ENCODE results near the gene IMP4. TPM values are rescaled to one million over a fixed set of nuclear protein-coding genes. Genes with fewer than 3 reads are reported as not detected.

The IMP4 gene
- total and polyA plus RNA-seq, 2 of the 13 experiments (the other 11 are each of a cell fraction or from before 2014, with no cell fraction given) = 142 to 158 TPM

GRCh38 chr2:130336877-130337734 lies 5.6 kb upstream of the IMP4 start (continued):
- TF ChIP-seq MXD4 (CRISPR knock-in tag; IDR thresholded peaks at IDR 0.05) (peak; percentile 34; the same call in 1 of the 2 replicates), ZNF281 (CRISPR knock-in tag; IDR thresholded peaks at IDR 0.05; ENCODE audit: borderline replicate concordance) (peak; percentile 7; the same call in 1 of the 2 replicates), ZFY (CRISPR knock-in tag; IDR thresholded peaks at IDR 0.05) (peak; percentile 50; the same call in 1 of the 2 replicates), ZBTB40 (IDR thresholded peaks at IDR 0.05) (no peak; the same call in 1 of the 2 replicates), ZBTB40 (CRISPR knock-in tag; IDR thresholded peaks at IDR 0.05) (peak; percentile 8; the same call in 1 of the 2 replicates), ZNF784 (CRISPR knock-in tag; IDR thresholded peaks at IDR 0.05; ENCODE audit: borderline replicate concordance) (peak; percentile 94), KLF6 (CRISPR knock-in tag; IDR thresholded peaks at IDR 0.05) (no peak; the same call in none of the 2 replicates), ATF7-NPFF (CRISPR knock-in tag; IDR thresholded peaks at IDR 0.05; ENCODE audit: low read depth) (peak; percentile 77), RBM22 (optimal IDR thresholded peaks at IDR 0.05; ENCODE audit: low read length) (peak; percentile 98), ZNF136 (CRISPR knock-in tag; IDR thresholded peaks at IDR 0.05; ENCODE audit: low read depth) (peak; percentile 94), REXO4 (CRISPR knock-in tag; IDR thresholded peaks at IDR 0.05; ENCODE audit: borderline replicate concordance) (0 out of 2 replicates have a peak, but pooled peaks have one; percentile 53)
- TF ChIP-seq, protein P1, sequence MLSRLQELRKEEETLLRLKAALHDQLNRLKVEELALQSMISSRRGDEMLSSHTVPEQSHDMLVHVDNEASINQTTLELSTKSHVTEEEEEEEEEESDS (CRISPR knock-in tag; IDR thresholded peaks at IDR 0.05; ENCODE audit: borderline replicate concordance) = peak; percentile 91; the same call in 1 of the 2 replicates
- TF ChIP-seq, protein P2, sequence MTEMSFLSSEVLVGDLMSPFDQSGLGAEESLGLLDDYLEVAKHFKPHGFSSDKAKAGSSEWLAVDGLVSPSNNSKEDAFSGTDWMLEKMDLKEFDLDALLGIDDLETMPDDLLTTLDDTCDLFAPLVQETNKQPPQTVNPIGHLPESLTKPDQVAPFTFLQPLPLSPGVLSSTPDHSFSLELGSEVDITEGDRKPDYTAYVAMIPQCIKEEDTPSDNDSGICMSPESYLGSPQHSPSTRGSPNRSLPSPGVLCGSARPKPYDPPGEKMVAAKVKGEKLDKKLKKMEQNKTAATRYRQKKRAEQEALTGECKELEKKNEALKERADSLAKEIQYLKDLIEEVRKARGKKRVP (CRISPR knock-in tag; IDR thresholded peaks at IDR 0.05) = peak in 1 of 2 experiments; percentile 54; a peak in 2 of 4 replicates
